HT1080 (cell line): Measurements from ENCODE around the gene THAP8. TPM values are rescaled to one million over a fixed set of nuclear protein-coding genes. Genes with fewer than 3 reads are reported as not detected.
A peak's percentile ranks its signal among the peaks of the same experiment; 100 is the strongest.

Experiments
- DNase-seq: peaks from one replicate; pipeline ENCODE4 v3.0.0-alpha.2; 2015; ENCODE audit warnings: low read depth
- polyA plus RNA-seq, 2 experiments: library from polyadenylated mRNA; depleted of rRNA; stranded (reverse); fragments of >200 nt; gene quantifications; 2 replicates each; pipeline ENCODE4 v1.2.3, GENCODE V29; 2015
- total RNA-seq: library from RNA; depleted of rRNA; stranded (reverse); fragments of >200 nt; shearing (Covaris generic); gene quantifications from 2 replicates; pipeline ENCODE4 v1.2.3, GENCODE V29; 2014; rRNA removed

Gene THAP8
- 2.4 and 2.6 TPM in 2 replicates for total RNA-seq
- 2.0 and 3.1 TPM in 2 replicates for polyA plus RNA-seq (2015; cell fraction: cytosol; rRNA removed)
- 2.0 and 3.3 TPM in 2 replicates for polyA plus RNA-seq (2015; cell fraction: nucleus; rRNA removed)

GRCh38 chr19:36054119-36054732, at the start of gene THAP8:
THAP8 (minus strand) TSS chr19:36054285; CDS start chr19:36054217, 68 bp downstream.
- DNase-seq = peak; percentile 99

DNA sequence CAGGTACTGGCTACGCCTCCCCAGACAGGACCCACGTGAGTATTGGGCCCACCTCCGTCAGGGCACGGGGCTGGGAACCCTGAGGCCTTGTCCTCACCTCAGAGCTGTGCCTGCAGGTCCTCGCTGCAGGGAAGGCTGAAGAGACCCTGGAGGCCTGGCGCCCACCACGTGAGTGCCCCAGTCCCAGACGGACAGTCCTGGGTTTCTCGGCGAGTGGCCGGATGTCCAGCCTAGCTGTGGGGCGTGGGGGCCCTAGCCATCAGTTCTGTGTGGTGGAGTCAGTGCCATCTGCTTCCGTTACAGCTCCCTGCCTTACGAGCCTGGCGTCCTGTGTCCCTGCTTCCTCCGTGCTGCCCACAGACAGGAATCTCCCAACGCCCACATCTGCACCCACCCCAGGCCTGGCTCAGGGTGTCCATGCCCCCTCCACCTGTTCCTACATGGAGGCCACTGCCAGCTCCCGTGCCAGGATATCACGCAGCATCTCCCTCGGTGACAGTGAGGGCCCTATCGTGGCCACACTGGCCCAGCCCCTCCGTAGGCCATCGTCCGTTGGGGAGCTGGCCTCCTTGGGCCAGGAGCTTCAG, 49.0 kb upstream of the THAP8 start:
- no peak for DNase-seq

DNA sequence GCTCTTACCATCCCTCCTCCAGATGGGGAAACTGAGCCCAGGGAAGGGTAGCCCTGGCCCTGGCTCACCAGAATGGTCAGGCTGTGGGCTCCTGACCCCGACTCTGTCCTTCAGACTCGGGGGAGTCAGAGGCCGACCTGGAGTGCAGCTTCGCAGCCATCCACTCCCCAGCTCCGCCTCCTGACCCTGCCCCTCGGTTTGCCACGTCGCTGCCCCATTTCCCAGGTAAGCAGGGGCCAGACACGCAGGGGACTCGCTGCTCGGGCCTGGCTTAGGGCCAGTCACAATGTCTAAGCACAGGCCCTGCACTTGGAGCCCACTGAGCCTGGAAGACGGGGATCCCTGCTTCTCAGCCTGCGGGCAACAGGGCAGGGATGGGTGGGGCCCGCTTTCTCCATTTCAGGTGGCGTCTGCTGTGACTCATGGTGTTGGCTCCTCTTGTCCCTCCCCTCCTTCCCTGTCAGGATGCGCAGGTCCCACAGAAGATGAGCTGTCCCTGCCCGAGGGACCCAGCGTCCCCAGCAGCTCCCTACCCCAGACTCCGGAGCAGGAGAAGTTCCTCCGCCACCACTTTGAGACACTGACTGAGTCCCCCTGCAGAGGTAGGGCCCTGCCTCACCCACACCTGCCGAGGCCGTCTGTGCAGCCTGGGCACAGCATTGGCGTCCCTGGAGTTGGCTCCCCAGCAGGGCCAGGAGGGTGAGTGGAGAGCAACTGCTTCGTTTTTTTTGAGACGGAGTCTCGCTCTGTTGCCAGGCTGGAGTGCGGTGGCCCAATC, 47.7 kb upstream of the THAP8 start:
- DNase-seq = no peak

GRCh38 chr19:36100476-36100875, 46.4 kb upstream of the THAP8 start:
- no peak for DNase-seq

DNA sequence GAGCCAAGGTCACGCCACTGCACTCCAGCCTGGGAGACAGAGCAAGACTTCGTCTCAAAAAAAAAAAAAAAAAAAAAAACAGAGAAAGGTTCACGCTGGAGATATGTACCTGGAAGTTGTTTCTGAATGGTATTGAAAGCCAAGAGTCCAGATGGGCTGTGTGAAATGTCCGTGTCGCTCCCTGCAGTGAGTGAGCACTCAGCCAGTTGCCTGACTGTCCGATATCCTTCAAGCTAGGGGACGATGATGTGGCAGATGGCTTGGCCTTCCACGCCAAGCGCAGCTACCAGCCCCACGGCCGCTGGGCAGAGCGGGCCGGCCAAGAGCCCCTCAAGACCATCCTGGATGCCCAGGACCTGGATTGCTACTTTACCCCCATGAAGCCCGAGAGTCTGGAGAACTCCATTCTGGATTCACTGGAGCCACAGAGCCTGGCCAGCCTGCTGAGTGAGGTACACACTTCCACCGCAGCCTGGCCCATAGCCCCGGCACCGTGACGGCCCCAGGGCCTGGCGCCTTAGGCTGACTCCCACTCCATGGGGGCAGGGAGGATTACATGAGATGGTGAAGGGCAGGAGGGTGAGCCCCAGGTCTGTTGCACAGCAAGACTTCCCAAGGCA, 45.2 kb upstream of the THAP8 start:
- no peak for DNase-seq

- DNase-seq = no peak
Observed at GRCh38 chr19:36097036-36097435, 43.0 kb upstream of the THAP8 start.

- no peak for DNase-seq
Observed at GRCh38 chr19:36093687-36094086, 39.6 kb upstream of the THAP8 start.

- DNase-seq = no peak
Observed at GRCh38 chr19:36093146-36093662, 39.1 kb upstream of the THAP8 start.

- DNase-seq = no peak
Observed at GRCh38 chr19:36092566-36092965, 38.5 kb upstream of the THAP8 start.

DNA sequence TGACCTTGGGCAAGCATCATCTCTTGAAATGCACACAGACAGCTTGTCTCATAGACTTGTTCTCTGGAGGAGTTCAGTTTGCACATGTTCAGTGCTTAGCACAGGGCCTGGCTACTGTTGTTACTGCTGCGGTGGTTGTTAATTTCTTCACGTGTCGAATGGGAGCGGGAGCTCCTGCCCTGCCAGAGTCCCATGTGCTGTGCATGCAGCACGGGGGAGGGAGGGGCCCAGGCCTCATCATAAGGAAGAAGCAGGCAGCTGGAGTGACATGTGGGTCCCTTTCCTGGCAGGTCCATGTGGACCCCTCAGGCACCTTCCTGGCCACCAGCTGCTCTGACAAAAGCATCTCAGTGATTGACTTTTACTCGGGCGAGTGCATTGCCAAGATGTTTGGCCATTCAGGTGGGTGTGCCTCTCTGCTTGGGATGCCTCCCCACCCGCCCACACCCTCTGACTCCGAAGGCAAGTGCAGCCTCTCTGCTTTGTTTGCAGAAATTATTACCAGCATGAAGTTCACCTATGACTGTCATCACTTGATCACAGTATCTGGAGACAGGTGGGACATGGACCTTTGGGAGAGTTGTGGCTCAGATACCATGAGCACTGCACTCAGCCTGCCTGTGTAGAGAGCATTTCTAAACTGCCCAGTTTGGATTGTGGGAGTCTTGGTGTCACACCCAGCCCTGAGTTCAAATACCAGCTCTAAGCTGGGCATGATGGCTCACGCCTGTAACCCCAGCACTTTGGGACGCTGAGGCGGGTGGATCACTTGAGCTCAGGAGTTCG, 37.0 kb upstream of the THAP8 start:
- no peak for DNase-seq

- DNase-seq = no peak
Observed at GRCh38 chr19:36089847-36090246, 35.8 kb upstream of the THAP8 start.

GRCh38 chr19:36086326-36086725, 32.2 kb upstream of the THAP8 start:
- no peak for DNase-seq

DNA sequence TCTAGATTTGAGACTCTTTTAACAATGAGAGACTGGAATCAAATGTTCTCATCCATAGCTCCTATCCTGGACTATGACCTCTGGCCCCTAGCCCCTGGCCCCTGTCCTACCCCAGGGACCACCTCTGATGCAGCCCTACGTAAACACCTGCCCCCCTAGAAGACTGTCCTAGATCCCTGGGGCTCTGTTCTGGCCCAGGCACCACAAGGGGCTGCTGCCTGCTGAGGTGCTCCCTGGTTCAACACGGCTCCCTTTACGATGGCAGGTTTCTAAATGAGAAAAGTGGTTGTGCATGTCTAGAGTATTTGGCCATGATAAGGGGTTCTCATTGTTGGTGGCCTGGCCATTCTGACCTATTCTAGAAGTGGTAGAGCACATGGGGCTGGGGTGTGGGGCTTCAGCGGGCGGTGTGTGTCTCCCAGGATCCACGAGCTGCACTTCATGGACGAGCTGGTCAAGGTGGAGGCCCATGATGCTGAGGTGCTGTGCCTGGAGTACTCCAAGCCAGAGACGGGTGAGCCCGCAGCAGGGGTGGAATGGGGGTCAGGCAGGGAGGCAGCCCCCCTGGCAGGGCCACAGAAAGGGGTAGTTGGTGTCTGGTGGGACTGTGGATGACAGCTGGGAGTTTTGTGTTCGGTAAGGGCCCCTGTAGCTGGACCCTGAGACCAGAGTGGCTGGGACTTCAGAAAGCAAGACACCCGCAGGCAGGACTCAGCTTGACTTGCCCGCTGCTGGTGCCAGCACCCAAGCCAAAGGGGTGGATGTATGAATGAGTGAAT, 30.3 kb upstream of the THAP8 start:
- DNase-seq = no peak

DNA sequence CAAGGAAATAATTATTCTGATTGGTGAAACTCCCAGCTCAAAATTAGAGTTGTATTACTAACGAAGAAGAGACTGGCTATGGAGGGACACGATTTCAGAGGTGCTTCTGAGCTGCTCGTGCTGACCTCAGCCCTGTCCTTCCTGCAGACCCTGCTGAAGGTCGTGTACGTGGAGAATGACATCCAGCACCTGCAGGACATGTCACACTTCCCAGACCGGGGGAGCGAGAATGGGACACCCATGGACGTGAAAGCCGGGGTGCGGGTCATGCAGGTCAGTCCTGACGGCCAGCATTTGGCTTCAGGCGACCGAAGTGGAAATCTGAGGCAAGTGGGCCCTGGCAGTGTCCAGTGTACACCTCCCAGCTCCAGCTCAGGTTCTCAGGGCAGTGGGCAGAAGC, 28.8 kb upstream of the THAP8 start:
- no peak for DNase-seq

DNA sequence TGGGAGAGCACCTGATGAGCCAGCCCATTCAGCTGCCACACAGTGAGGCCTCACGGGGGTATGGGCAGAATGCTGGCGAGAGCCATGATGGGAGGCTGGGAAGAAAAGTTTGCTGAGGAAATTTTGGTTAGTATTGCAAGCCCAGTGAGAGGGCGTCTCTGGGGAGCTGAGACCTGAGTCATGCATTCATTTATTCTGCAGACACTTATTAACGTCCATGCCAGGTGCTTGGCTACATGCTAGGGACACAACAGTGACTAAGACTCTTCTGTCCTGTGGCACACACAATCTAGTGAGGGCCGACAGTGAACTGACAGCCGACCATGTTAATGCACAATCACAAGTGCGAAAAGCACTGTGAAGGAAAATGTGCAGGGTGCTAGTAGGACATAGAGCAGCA, 27.8 kb upstream of the THAP8 start:
- no peak for DNase-seq

- DNase-seq = no peak
Observed at GRCh38 chr19:36081385-36081784, 27.3 kb upstream of the THAP8 start.

DNA sequence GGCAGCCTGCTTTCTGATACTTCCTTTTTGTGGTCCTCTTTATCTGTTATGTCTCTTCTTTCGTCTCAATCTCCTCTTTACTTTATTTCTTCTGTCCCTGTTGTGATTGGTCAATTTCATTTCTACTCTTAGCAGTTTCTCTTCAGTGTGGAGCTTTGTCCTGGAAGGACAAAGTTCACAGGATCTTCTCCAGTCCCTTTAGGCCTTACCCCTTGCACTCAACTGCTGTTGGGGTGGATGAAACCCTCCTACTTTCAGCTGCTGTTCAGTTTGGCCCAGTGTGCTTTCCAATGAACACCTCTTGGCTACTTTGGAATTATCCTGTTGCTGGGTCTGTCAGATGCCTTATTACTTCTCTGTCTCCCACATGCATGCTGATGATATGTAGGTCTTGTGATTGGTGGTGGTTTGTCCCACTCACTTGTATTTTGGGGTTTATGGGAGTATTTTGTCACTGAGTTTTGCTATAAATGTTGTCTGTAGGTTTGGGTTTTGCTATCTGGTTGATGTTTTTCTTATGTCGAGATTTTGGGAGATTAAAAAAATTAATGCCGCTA, 25.4 kb upstream of the THAP8 start:
- DNase-seq = no peak

GRCh38 chr19:36073121-36073876, 19.2 kb upstream of the THAP8 start:
- DNase-seq = no peak

DNA sequence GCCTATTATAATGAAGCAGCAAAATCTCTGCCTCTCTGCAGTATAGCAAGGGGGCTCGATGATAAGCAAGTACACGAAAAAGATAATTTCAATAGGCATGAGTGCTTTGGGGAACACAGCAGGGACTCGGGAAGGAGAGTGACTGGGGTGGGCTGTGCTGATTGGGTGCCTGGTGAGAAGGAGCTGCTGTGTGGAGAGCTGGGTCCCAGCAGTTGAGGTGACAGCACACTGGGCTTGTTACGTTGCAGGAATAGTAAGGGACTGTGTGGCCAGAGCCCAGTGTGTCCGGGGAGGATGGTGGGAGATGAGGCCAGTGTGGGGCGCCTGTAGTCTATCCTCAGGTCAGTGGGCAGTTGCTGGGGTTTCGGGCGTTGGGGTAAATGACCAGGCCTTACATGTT, 18.0 kb upstream of the THAP8 start:
- DNase-seq = no peak
